MCF 10A (cell line): Measurements from ENCODE around the gene HOTAIR. TPM values are rescaled to one million over a fixed set of nuclear protein-coding genes. Genes with fewer than 3 reads are reported as not detected.

Source experiments
- BruUV-seq: library from RNA; stranded (reverse); fragments of 400-500 nt; replicated peaks from 2 replicates; lab custom pipeline; 2021; lab: Mats Ljungman, UMichigan
- CTCF ChIA-PET: fragments of 300-600 bp; sonication (Branson Sonifier 250); formaldehyde crosslinking; extraction: SDS; loops from one replicate; lab custom pipeline; 2021; ENCODE audit warnings: antibody characterized with exemption, inconsistent platforms; lab: Yijun Ruan, JAX
- POLR2A ChIA-PET: fragments of 300-600, 350-650 bp; sonication (Branson Sonifier 250); formaldehyde crosslinking; extraction: SDS; loops from one replicate; lab custom pipeline; 2020; ENCODE audit warnings: antibody characterized with exemption, inconsistent platforms; lab: Yijun Ruan, JAX
- DNase-seq: peaks from one replicate; pipeline ENCODE4 v3.0.0-alpha.2; 2018; ENCODE audit not compliant: unreplicated experiment
- H3K27ac Mint-ChIP-seq: one replicate; pipeline ENCODE4 v1.8.0; 2022; ENCODE audit warnings: mild to moderate bottlenecking, low read depth, mixed read lengths; ENCODE audit not compliant: unreplicated experiment
- H3K27me3 Mint-ChIP-seq: one replicate; pipeline ENCODE4 v1.8.0; 2022; ENCODE audit warnings: mixed read lengths; ENCODE audit not compliant: insufficient read depth, unreplicated experiment
- H3K36me3 Mint-ChIP-seq: one replicate; pipeline ENCODE4 v1.8.0; 2022; ENCODE audit warnings: mild to moderate bottlenecking, moderate library complexity, mixed read lengths; ENCODE audit not compliant: insufficient read depth, unreplicated experiment
- H3K4me1 Mint-ChIP-seq: one replicate; pipeline ENCODE4 v1.8.0; 2022; ENCODE audit warnings: mixed read lengths; ENCODE audit not compliant: insufficient read depth, unreplicated experiment
- H3K4me3 Mint-ChIP-seq: one replicate; pipeline ENCODE4 v1.8.0; 2022; ENCODE audit warnings: mild to moderate bottlenecking, moderate library complexity, mixed read lengths; ENCODE audit not compliant: unreplicated experiment
- H3K9me3 Mint-ChIP-seq: one replicate; pipeline ENCODE4 v1.8.0; 2022; ENCODE audit warnings: mixed read lengths; ENCODE audit not compliant: unreplicated experiment
- CTCF ChIP-seq: fragments of 200-600 bp; IDR thresholded peaks from one replicate; pipeline ENCODE4 v1.8.0; 2022; ENCODE audit warnings: antibody characterized with exemption, mild to moderate bottlenecking; ENCODE audit not compliant: unreplicated experiment
- intact Hi-C: fragments of 100-400 bp; cut with micrococcal nuclease; formaldehyde crosslinking; loops from 2 replicates; pipeline ENCODE4 v1.14.1; 2022
- total RNA-seq: library from RNA; stranded (reverse); gene quantifications from 2 replicates; pipeline ENCODE4 v1.2.3, GENCODE V29; 2022

Gene HOTAIR
- total RNA-seq, 1 experiment from 2014 or later = 2.0 TPM

GRCh38 chr12:53966385-53967133 is 8.2 kb downstream of the HOTAIR start:
- Mint-ChIP-seq H3K9me3 (no peaks in the 10 kb centered on the region), H3K36me3 (no peaks in the 10 kb centered on the region), H3K27ac (no peak overlapping the region), H3K4me3 (no peak overlapping the region), H3K27me3 (no peaks in the 10 kb centered on the region), H3K4me1 (no peaks in the 10 kb centered on the region)
- DNase-seq = no peak
- POLR2A ChIA-PET = interaction anchor here (0.8 to 1.0 kb wide), 2 partner anchors 28 to 42 kb away, joined by 3 read pairs; partner anchors contain the start of genes HOXC13 and HOXC8
- BruUV-seq = no TSS peak
- CTCF ChIA-PET = no interaction called here
- no peak for TF ChIP-seq CTCF
- intact Hi-C loops = no loop called here

- intact Hi-C loops = no loop called here
- DNase-seq = no peak
- no peak for TF ChIP-seq CTCF
- BruUV-seq = no TSS peak
- H3K36me3 Mint-ChIP-seq = no peaks in the 10 kb centered on the region
- no peaks in the 10 kb centered on the region for H3K4me1 Mint-ChIP-seq
- POLR2A ChIA-PET = interaction anchor here (0.8 kb wide), 1 partner anchor 42 kb away, joined by 3 read pairs; the partner anchor contains the start of gene HOXC8
- no peak overlapping the region for H3K4me3 Mint-ChIP-seq
- CTCF ChIA-PET = interaction anchor here (1.3 kb wide), 1 partner anchor 22 kb away, joined by 3 read pairs; no protein-coding TSS in a partner anchor
- H3K27ac Mint-ChIP-seq = no peak overlapping the region
- no peaks in the 10 kb centered on the region for H3K9me3 Mint-ChIP-seq
- H3K27me3 Mint-ChIP-seq = no peaks in the 10 kb centered on the region
These were observed 8.7 kb downstream of the HOTAIR start for GRCh38 chr12:53966085-53966384.

GRCh38 chr12:53965281-53966084 is 9.3 kb downstream of the HOTAIR start:
- no peak overlapping the region for H3K27ac Mint-ChIP-seq
- TF ChIP-seq CTCF = no peak
- intact Hi-C loops = no loop called here
- CTCF ChIA-PET = interaction anchor here (1.3 kb wide), 1 partner anchor 23 kb away, joined by 3 read pairs; no protein-coding TSS in a partner anchor
- no peak for DNase-seq
- H3K36me3 Mint-ChIP-seq = no peaks in the 10 kb centered on the region
- no peak overlapping the region for H3K4me3 Mint-ChIP-seq
- H3K27me3 Mint-ChIP-seq = no peaks in the 10 kb centered on the region
- no TSS peak for BruUV-seq
- no peaks in the 10 kb centered on the region for H3K9me3 Mint-ChIP-seq
- no peaks in the 10 kb centered on the region for H3K4me1 Mint-ChIP-seq
- POLR2A ChIA-PET = interaction anchor here (0.8 kb wide), 1 partner anchor 43 kb away, joined by 3 read pairs; the partner anchor contains the start of gene HOXC8

GRCh38 chr12:53964315-53964713 is 10.4 kb downstream of the HOTAIR start:
- Mint-ChIP-seq H3K27me3 (no peaks in the 10 kb centered on the region), H3K4me3 (no peak overlapping the region), H3K4me1 (no peaks in the 10 kb centered on the region), H3K9me3 (no peaks in the 10 kb centered on the region), H3K36me3 (no peaks in the 10 kb centered on the region), H3K27ac (no peak overlapping the region)
- TF ChIP-seq CTCF = no peak
- POLR2A ChIA-PET = no interaction called here
- BruUV-seq = no TSS peak
- CTCF ChIA-PET = interaction anchor here (0.6 to 1.0 kb wide), 3 partner anchors 21 to 262 kb away, joined by 3 to 4 read pairs (median 4); partner anchors contain the start of gene HOXC10
- intact Hi-C loops = no loop called here
- DNase-seq = no peak
